Measurements from ENCODE around the gene SNAP91.

Gene SNAP91

GRCh38 chr6:83546636-83547035 is 162.3 kb downstream of the SNAP91 start:
- no peak for DNase-seq
- Mint-ChIP-seq H3K27me3 (peaks cover 34% of the 10 kb centered on the region), H3K9me3 (peaks cover 9% of the 10 kb centered on the region), H3K27ac (no peak overlapping the region), H3K4me1 (ENCODE audit: low read depth) (no peaks in the 10 kb centered on the region), H3K4me3 (no peak overlapping the region), H3K36me3 (ENCODE audit: low read depth) (no peaks in the 10 kb centered on the region)

GRCh38 chr6:83539678-83540077 is 169.2 kb downstream of the SNAP91 start:
- DNase-seq: no peak
- Mint-ChIP-seq H3K4me1 (ENCODE audit: low read depth) (no peaks in the 10 kb centered on the region), H3K27ac (no peak overlapping the region), H3K27me3 (peaks cover 16% of the 10 kb centered on the region), H3K36me3 (ENCODE audit: low read depth) (no peaks in the 10 kb centered on the region), H3K4me3 (no peak overlapping the region), H3K9me3 (no peaks in the 10 kb centered on the region)

- Mint-ChIP-seq H3K36me3 (ENCODE audit: low read depth) (no peaks in the 10 kb centered on the region), H3K4me1 (ENCODE audit: low read depth) (no peaks in the 10 kb centered on the region), H3K27me3 (peaks cover 10% of the 10 kb centered on the region), H3K27ac (no peak overlapping the region), H3K9me3 (no peaks in the 10 kb centered on the region), H3K4me3 (no peak overlapping the region)
- DNase-seq: no peak
These were observed 172.0 kb downstream of the SNAP91 start for GRCh38 chr6:83536647-83537589.

- H3K27ac Mint-ChIP-seq: no peak overlapping the region
- no peaks in the 10 kb centered on the region for H3K36me3 Mint-ChIP-seq (ENCODE audit: low read depth)
- H3K4me1 Mint-ChIP-seq (ENCODE audit: low read depth): no peaks in the 10 kb centered on the region
- peaks cover 9% of the 10 kb centered on the region for H3K27me3 Mint-ChIP-seq
- H3K4me3 Mint-ChIP-seq: no peak overlapping the region
- no peaks in the 10 kb centered on the region for H3K9me3 Mint-ChIP-seq
- no peak for DNase-seq
These were observed 172.8 kb downstream of the SNAP91 start for GRCh38 chr6:83536034-83536646.

GRCh38 chr6:83518816-83519480 is 190.0 kb downstream of the SNAP91 start:
- no peak overlapping the region for H3K4me3 Mint-ChIP-seq
- DNase-seq: no peak
- H3K9me3 Mint-ChIP-seq: no peaks in the 10 kb centered on the region
- no peaks in the 10 kb centered on the region for H3K36me3 Mint-ChIP-seq (ENCODE audit: low read depth)
- H3K4me1 Mint-ChIP-seq (ENCODE audit: low read depth): no peaks in the 10 kb centered on the region
- no peak overlapping the region for H3K27ac Mint-ChIP-seq
- peaks cover 32% of the 10 kb centered on the region for H3K27me3 Mint-ChIP-seq

- Mint-ChIP-seq H3K36me3 (ENCODE audit: low read depth) (no peaks in the 10 kb centered on the region), H3K27ac (no peak overlapping the region), H3K4me1 (ENCODE audit: low read depth) (peaks cover 2% of the 10 kb centered on the region), H3K4me3 (no peak overlapping the region), H3K27me3 (peaks cover 36% of the 10 kb centered on the region), H3K9me3 (no peaks in the 10 kb centered on the region)
- no peak for DNase-seq
These were observed 191.4 kb downstream of the SNAP91 start for GRCh38 chr6:83517500-83517899.

GRCh38 chr6:83514866-83515466 is 193.9 kb downstream of the SNAP91 start:
- Mint-ChIP-seq H3K9me3 (no peaks in the 10 kb centered on the region), H3K27ac (no peak overlapping the region), H3K4me1 (ENCODE audit: low read depth) (peaks cover 9% of the 10 kb centered on the region), H3K4me3 (no peak overlapping the region), H3K36me3 (ENCODE audit: low read depth) (no peaks in the 10 kb centered on the region), H3K27me3 (peaks cover 53% of the 10 kb centered on the region)
- DNase-seq: no peak

GRCh38 chr6:83514466-83514865 is 194.4 kb downstream of the SNAP91 start:
- Mint-ChIP-seq H3K9me3 (no peaks in the 10 kb centered on the region), H3K36me3 (ENCODE audit: low read depth) (no peaks in the 10 kb centered on the region), H3K4me3 (no peak overlapping the region), H3K4me1 (ENCODE audit: low read depth) (peaks cover 9% of the 10 kb centered on the region), H3K27ac (no peak overlapping the region), H3K27me3 (peaks cover 51% of the 10 kb centered on the region)
- no peak for DNase-seq

GRCh38 chr6:83511901-83512681 is 196.8 kb downstream of the SNAP91 start, which contains the start of gene PRSS35:
Gene PRSS35 (plus strand): TSS chr6:83512534. CDS start chr6:83523442, 10,908 bp downstream.
- H3K9me3 Mint-ChIP-seq: no peaks in the 10 kb centered on the region
- DNase-seq: peak; percentile 32

GRCh38 chr6:83511266-83511665 is 197.6 kb downstream of the SNAP91 start:
- H3K27ac Mint-ChIP-seq: no peak overlapping the region
- DNase-seq: no peak
- no peaks in the 10 kb centered on the region for H3K36me3 Mint-ChIP-seq (ENCODE audit: low read depth)
- H3K4me3 Mint-ChIP-seq: no peak overlapping the region
- H3K27me3 Mint-ChIP-seq: peaks cover 46% of the 10 kb centered on the region
- H3K4me1 Mint-ChIP-seq (ENCODE audit: low read depth): peaks cover 9% of the 10 kb centered on the region
- H3K9me3 Mint-ChIP-seq: no peaks in the 10 kb centered on the region

More at GRCh38 chr6:83511901-83512681, 196.8 kb downstream of the SNAP91 start, which contains the start of gene PRSS35:
- H3K27ac Mint-ChIP-seq: no peak within 1 kb of the TSS
- peaks cover 51% of the 10 kb centered on the region for H3K27me3 Mint-ChIP-seq
- H3K4me3 Mint-ChIP-seq: peak within 1 kb of the TSS; percentile 27
- H3K36me3 Mint-ChIP-seq (ENCODE audit: low read depth): no peaks in the 10 kb centered on the region
- H3K4me1 Mint-ChIP-seq (ENCODE audit: low read depth): peaks cover 9% of the 10 kb centered on the region

- Mint-ChIP-seq H3K4me1 (ENCODE audit: low read depth) (peaks cover 9% of the 10 kb centered on the region), H3K4me3 (no peak overlapping the region), H3K9me3 (no peaks in the 10 kb centered on the region), H3K27me3 (peaks cover 44% of the 10 kb centered on the region), H3K36me3 (ENCODE audit: low read depth) (no peaks in the 10 kb centered on the region), H3K27ac (no peak overlapping the region)
- DNase-seq: no peak
These were observed 198.1 kb downstream of the SNAP91 start for GRCh38 chr6:83510791-83511190.

- Mint-ChIP-seq H3K27me3 (peaks cover 40% of the 10 kb centered on the region), H3K4me1 (ENCODE audit: low read depth) (peaks cover 9% of the 10 kb centered on the region), H3K9me3 (no peaks in the 10 kb centered on the region), H3K36me3 (ENCODE audit: low read depth) (no peaks in the 10 kb centered on the region), H3K4me3 (no peak overlapping the region), H3K27ac (no peak overlapping the region)
- DNase-seq: no peak
These were observed 199.5 kb downstream of the SNAP91 start for GRCh38 chr6:83509441-83509840.

GRCh38 chr6:83505356-83505755 is 203.5 kb downstream of the SNAP91 start:
- no peak for DNase-seq
- Mint-ChIP-seq H3K4me1 (ENCODE audit: low read depth) (no peaks in the 10 kb centered on the region), H3K27ac (no peak overlapping the region), H3K9me3 (peaks cover 6% of the 10 kb centered on the region), H3K36me3 (ENCODE audit: low read depth) (no peaks in the 10 kb centered on the region), H3K27me3 (peaks cover 4% of the 10 kb centered on the region), H3K4me3 (no peak overlapping the region)

All from activated T-cell treated with anti-CD3 and anti-CD28 coated beads, Interleukin-2, amount 50 U/mL, for 24 hours (primary cell).